T-helper 2 cell treated with Interferon-gamma antibody and Interleukin-4, amounts not matched to agents 5 μg/mL and 100 μg/mL, for 36 hours (primary cell): ENCODE results near the gene PRICKLE2.

ENCODE experiments used
- DNase-seq: peaks from one replicate; pipeline ENCODE4 v3.0.0; 2021; ENCODE audit warnings: low spot score
- H3K27ac Mint-ChIP-seq: one replicate; pipeline ENCODE4 v1.8.0; 2021; ENCODE audit warnings: mild to moderate bottlenecking, mixed read lengths
- H3K27me3 Mint-ChIP-seq: one replicate; pipeline ENCODE4 v1.8.0; 2021; ENCODE audit warnings: low read depth, mixed read lengths
- H3K36me3 Mint-ChIP-seq: one replicate; pipeline ENCODE4 v1.8.0; 2021; ENCODE audit warnings: low read depth, mixed read lengths
- H3K4me1 Mint-ChIP-seq: one replicate; pipeline ENCODE4 v1.8.0; 2021; ENCODE audit warnings: low read depth, mixed read lengths
- H3K4me3 Mint-ChIP-seq: one replicate; pipeline ENCODE4 v1.8.0; 2022; ENCODE audit warnings: mild to moderate bottlenecking, moderate library complexity, mixed read lengths
- H3K9me3 Mint-ChIP-seq: one replicate; pipeline ENCODE4 v1.8.0; 2021; ENCODE audit warnings: mixed read lengths

PRICKLE2 gene

GRCh38 chr3:64178419-64178818 is 46.8 kb downstream of the PRICKLE2 start:
- Mint-ChIP-seq H3K4me3 (no peak overlapping the region), H3K36me3 (no peaks in the 10 kb centered on the region), H3K27me3 (peaks cover 3% of the 10 kb centered on the region), H3K27ac (no peak overlapping the region), H3K4me1 (no peaks in the 10 kb centered on the region), H3K9me3 (no peaks in the 10 kb centered on the region)
- DNase-seq = no peak

- Mint-ChIP-seq H3K36me3 (no peaks in the 10 kb centered on the region), H3K4me3 (no peak overlapping the region), H3K27me3 (no peaks in the 10 kb centered on the region), H3K27ac (no peak overlapping the region), H3K4me1 (no peaks in the 10 kb centered on the region), H3K9me3 (no peaks in the 10 kb centered on the region)
- DNase-seq = no peak
Observed at GRCh38 chr3:64176461-64176996, 48.7 kb downstream of the PRICKLE2 start.

- H3K27me3 Mint-ChIP-seq = peaks cover 3% of the 10 kb centered on the region
- H3K4me1 Mint-ChIP-seq = no peaks in the 10 kb centered on the region
- no peak overlapping the region for H3K27ac Mint-ChIP-seq
- no peak overlapping the region for H3K4me3 Mint-ChIP-seq
- no peak for DNase-seq
- H3K9me3 Mint-ChIP-seq = no peaks in the 10 kb centered on the region
- H3K36me3 Mint-ChIP-seq = no peaks in the 10 kb centered on the region
Observed at GRCh38 chr3:64174328-64174727, 50.9 kb downstream of the PRICKLE2 start.

GRCh38 chr3:64173563-64173962 is 51.7 kb downstream of the PRICKLE2 start:
- H3K36me3 Mint-ChIP-seq = no peaks in the 10 kb centered on the region
- H3K27ac Mint-ChIP-seq = no peak overlapping the region
- DNase-seq = no peak
- H3K4me3 Mint-ChIP-seq = no peak overlapping the region
- H3K4me1 Mint-ChIP-seq = no peaks in the 10 kb centered on the region
- H3K9me3 Mint-ChIP-seq = no peaks in the 10 kb centered on the region
- H3K27me3 Mint-ChIP-seq = peaks cover 3% of the 10 kb centered on the region

- Mint-ChIP-seq H3K36me3 (no peaks in the 10 kb centered on the region), H3K4me3 (no peak overlapping the region), H3K27me3 (peaks cover 3% of the 10 kb centered on the region), H3K4me1 (no peaks in the 10 kb centered on the region), H3K27ac (no peak overlapping the region), H3K9me3 (no peaks in the 10 kb centered on the region)
- no peak for DNase-seq
Observed at GRCh38 chr3:64170270-64170669, 55.0 kb downstream of the PRICKLE2 start.

- Mint-ChIP-seq H3K27me3 (peaks cover 3% of the 10 kb centered on the region), H3K27ac (no peak overlapping the region), H3K36me3 (no peaks in the 10 kb centered on the region), H3K4me1 (no peaks in the 10 kb centered on the region), H3K4me3 (no peak overlapping the region), H3K9me3 (no peaks in the 10 kb centered on the region)
- DNase-seq = no peak
Observed at GRCh38 chr3:64167868-64168267, 57.4 kb downstream of the PRICKLE2 start.

GRCh38 chr3:64167351-64167750 is 57.9 kb downstream of the PRICKLE2 start:
- DNase-seq = no peak
- H3K27ac Mint-ChIP-seq = no peak overlapping the region
- no peaks in the 10 kb centered on the region for H3K9me3 Mint-ChIP-seq
- H3K27me3 Mint-ChIP-seq = peaks cover 3% of the 10 kb centered on the region
- H3K4me3 Mint-ChIP-seq = no peak overlapping the region
- H3K4me1 Mint-ChIP-seq = no peaks in the 10 kb centered on the region
- no peaks in the 10 kb centered on the region for H3K36me3 Mint-ChIP-seq

GRCh38 chr3:64166584-64167162 is 58.6 kb downstream of the PRICKLE2 start:
- Mint-ChIP-seq H3K27me3 (peaks cover 6% of the 10 kb centered on the region), H3K9me3 (no peaks in the 10 kb centered on the region), H3K4me3 (no peak overlapping the region), H3K36me3 (no peaks in the 10 kb centered on the region), H3K4me1 (no peaks in the 10 kb centered on the region), H3K27ac (no peak overlapping the region)
- no peak for DNase-seq

GRCh38 chr3:64164349-64164748 is 60.9 kb downstream of the PRICKLE2 start:
- no peaks in the 10 kb centered on the region for H3K4me1 Mint-ChIP-seq
- H3K27ac Mint-ChIP-seq = no peak overlapping the region
- H3K9me3 Mint-ChIP-seq = no peaks in the 10 kb centered on the region
- no peak for DNase-seq
- no peaks in the 10 kb centered on the region for H3K36me3 Mint-ChIP-seq
- peaks cover 9% of the 10 kb centered on the region for H3K27me3 Mint-ChIP-seq
- H3K4me3 Mint-ChIP-seq = no peak overlapping the region

- Mint-ChIP-seq H3K4me1 (no peaks in the 10 kb centered on the region), H3K27me3 (peaks cover 10% of the 10 kb centered on the region), H3K27ac (no peak overlapping the region), H3K9me3 (no peaks in the 10 kb centered on the region), H3K4me3 (no peak overlapping the region), H3K36me3 (no peaks in the 10 kb centered on the region)
- DNase-seq = no peak
Observed at GRCh38 chr3:64163755-64164148, 61.5 kb downstream of the PRICKLE2 start.

GRCh38 chr3:64163019-64163754 is 62.1 kb downstream of the PRICKLE2 start:
- H3K36me3 Mint-ChIP-seq = no peaks in the 10 kb centered on the region
- H3K4me3 Mint-ChIP-seq = no peak overlapping the region
- DNase-seq = no peak
- peaks cover 10% of the 10 kb centered on the region for H3K27me3 Mint-ChIP-seq
- H3K9me3 Mint-ChIP-seq = no peaks in the 10 kb centered on the region
- H3K4me1 Mint-ChIP-seq = no peaks in the 10 kb centered on the region
- no peak overlapping the region for H3K27ac Mint-ChIP-seq

GRCh38 chr3:64161481-64161952 is 63.7 kb downstream of the PRICKLE2 start:
- no peaks in the 10 kb centered on the region for H3K4me1 Mint-ChIP-seq
- DNase-seq = no peak
- H3K36me3 Mint-ChIP-seq = no peaks in the 10 kb centered on the region
- peaks cover 10% of the 10 kb centered on the region for H3K27me3 Mint-ChIP-seq
- H3K27ac Mint-ChIP-seq = no peak overlapping the region
- H3K9me3 Mint-ChIP-seq = no peaks in the 10 kb centered on the region
- no peak overlapping the region for H3K4me3 Mint-ChIP-seq

- Mint-ChIP-seq H3K36me3 (no peaks in the 10 kb centered on the region), H3K4me3 (no peak overlapping the region), H3K4me1 (no peaks in the 10 kb centered on the region), H3K9me3 (no peaks in the 10 kb centered on the region), H3K27ac (no peak overlapping the region), H3K27me3 (peaks cover 10% of the 10 kb centered on the region)
- no peak for DNase-seq
Observed at GRCh38 chr3:64160000-64160695, 65.1 kb downstream of the PRICKLE2 start.

- no peak overlapping the region for H3K27ac Mint-ChIP-seq
- peaks cover 10% of the 10 kb centered on the region for H3K27me3 Mint-ChIP-seq
- no peaks in the 10 kb centered on the region for H3K9me3 Mint-ChIP-seq
- no peak for DNase-seq
- no peak overlapping the region for H3K4me3 Mint-ChIP-seq
- no peaks in the 10 kb centered on the region for H3K36me3 Mint-ChIP-seq
- no peaks in the 10 kb centered on the region for H3K4me1 Mint-ChIP-seq
Observed at GRCh38 chr3:64158334-64158733, 66.9 kb downstream of the PRICKLE2 start.
